IMR-90 (cell line): ENCODE results near the gene SLC34A3. TPM values are rescaled to one million over a fixed set of nuclear protein-coding genes. Genes with fewer than 3 reads are reported as not detected.
A peak's percentile ranks its signal among the peaks of the same experiment; 100 is the strongest.

Source experiments
- ATAC-seq: fragments of 200-7000 bp; cut with Tn5 transposase; 2 replicates; pipeline ENCODE4 v1.9.1; 2020; ENCODE audit warnings: low read depth, mild to moderate bottlenecking, moderate library complexity
- BruUV-seq: library from RNA; stranded (reverse); fragments of 400-500 nt; replicated peaks from 2 replicates; lab custom pipeline; 2021; lab: Mats Ljungman, UMichigan
- CTCF ChIA-PET: fragments of 300-600 bp; formaldehyde crosslinking; extraction: SDS; loops from one replicate; lab custom pipeline; 2021; ENCODE audit warnings: antibody characterized with exemption; lab: Yijun Ruan, JAX
- POLR2A ChIA-PET: fragments of 300-600 bp; sonication (Branson Sonifier 250); formaldehyde crosslinking; loops from one replicate; lab custom pipeline; 2022; ENCODE audit warnings: antibody characterized with exemption; ENCODE audit not compliant: unreplicated experiment; lab: Charles Lee
- DNase-seq: peaks from one replicate; pipeline ENCODE4 v3.0.0; 2013
- H2AFZ ChIP-seq: replicated peaks from 2 replicates; pipeline ENCODE3; 2013; ENCODE audit warnings: low read length, mild to moderate bottlenecking; ENCODE audit not compliant: poor library complexity
- H2AK5ac ChIP-seq: 2 replicates; pipeline ENCODE4 v1.6.1; 2013; ENCODE audit warnings: low read depth, low read length, inconsistent platforms
- H2AK9ac ChIP-seq: replicated peaks from 2 replicates; pipeline ENCODE3; 2013; ENCODE audit warnings: mild to moderate bottlenecking, low read depth, low read length, moderate library complexity; ENCODE audit not compliant: poor library complexity
- H2BK120ac ChIP-seq: 2 replicates; pipeline ENCODE4 v1.6.1; 2013; ENCODE audit warnings: low read depth, low read length, inconsistent platforms
- H2BK15ac ChIP-seq: 3 replicates; pipeline ENCODE4 v1.6.1; 2013; ENCODE audit warnings: low read depth, low read length, inconsistent platforms
- H2BK20ac ChIP-seq: 2 replicates; pipeline ENCODE4 v1.6.1; 2013; ENCODE audit warnings: low read depth, mild to moderate bottlenecking, inconsistent platforms, low read length, moderate library complexity
- H2BK5ac ChIP-seq: 2 replicates; pipeline ENCODE4 v1.6.1; 2013; ENCODE audit warnings: mild to moderate bottlenecking, low read depth, low read length, inconsistent platforms; ENCODE audit not compliant: poor library complexity, severe bottlenecking
- H3K14ac ChIP-seq: replicated peaks from 2 replicates; pipeline ENCODE4 v1.6.1; 2013; ENCODE audit warnings: low read depth, low read length, inconsistent platforms
- H3K18ac ChIP-seq: 2 replicates; pipeline ENCODE4 v1.6.1; 2013; ENCODE audit warnings: low read depth, low read length, control low read depth
- H3K23ac ChIP-seq: 2 replicates; pipeline ENCODE4 v1.6.1; 2013; ENCODE audit warnings: low read depth, low read length, inconsistent platforms
- H3K27ac ChIP-seq: 2 replicates; pipeline ENCODE4 v1.5.1; 2013; ENCODE audit warnings: mild to moderate bottlenecking, control low read depth, low read length; ENCODE audit not compliant: insufficient read depth
- H3K27me3 ChIP-seq: 2 replicates; pipeline ENCODE4 v1.6.1; 2013; ENCODE audit warnings: low read length; ENCODE audit not compliant: control insufficient read depth, insufficient read depth
- H3K36me3 ChIP-seq: 2 replicates; pipeline ENCODE4 v1.6.1; 2013; ENCODE audit warnings: low read length, mixed read lengths; ENCODE audit not compliant: control insufficient read depth, insufficient read depth
- H3K4ac ChIP-seq: 2 replicates; pipeline ENCODE4 v1.6.1; 2013; ENCODE audit warnings: low read depth, low read length, inconsistent platforms
- H3K4me1 ChIP-seq: 2 replicates; pipeline ENCODE4 v1.6.1; 2013; ENCODE audit warnings: low read length, mixed read lengths; ENCODE audit not compliant: control insufficient read depth, insufficient read depth
- H3K4me2 ChIP-seq: 2 replicates; pipeline ENCODE4 v1.6.1; 2013; ENCODE audit warnings: low read depth, mild to moderate bottlenecking, control low read depth, low read length, moderate library complexity
- H3K4me3 ChIP-seq: 2 replicates; pipeline ENCODE4 v1.5.1; 2013; ENCODE audit warnings: low read depth, mild to moderate bottlenecking, control low read depth, low read length, moderate library complexity; ENCODE audit not compliant: insufficient read depth
- H3K56ac ChIP-seq: 2 replicates; pipeline ENCODE4 v1.6.1; 2013; ENCODE audit warnings: low read length, inconsistent platforms; ENCODE audit not compliant: insufficient read depth; ENCODE audit errors: extremely low read depth
- H3K79me1 ChIP-seq, 2 experiments: 2 replicates each; pipeline ENCODE4 v1.6.1; 2013; ENCODE audit warnings: low read length in 2 of 2, inconsistent platforms in 1 of 2, low read depth in 1 of 2
- H3K9ac ChIP-seq: 2 replicates; pipeline ENCODE4 v1.6.1; 2013; ENCODE audit warnings: low read depth, low read length, control low read depth
- H3K9me1 ChIP-seq: 2 replicates; pipeline ENCODE4 v1.6.1; 2013; ENCODE audit warnings: low read length, inconsistent platforms; ENCODE audit not compliant: insufficient read depth
- H3K9me3 ChIP-seq: 2 replicates; pipeline ENCODE4 v1.6.1; 2013; ENCODE audit warnings: low read length; ENCODE audit not compliant: control insufficient read depth, insufficient read depth
- H4K20me1 ChIP-seq: 2 replicates; pipeline ENCODE4 v1.6.1; 2013; ENCODE audit warnings: low read length, inconsistent platforms; ENCODE audit not compliant: insufficient read depth
- H4K5ac ChIP-seq: 2 replicates; pipeline ENCODE4 v1.6.1; 2013; ENCODE audit warnings: mild to moderate bottlenecking, low read depth, low read length, control low read depth
- H4K8ac ChIP-seq, 2 experiments: 2 replicates each; pipeline ENCODE4 v1.6.1; 2013; ENCODE audit warnings: low read depth in 2 of 2, low read length in 2 of 2, control low read depth in 1 of 2, inconsistent platforms in 1 of 2
- H4K91ac ChIP-seq: 2 replicates; pipeline ENCODE4 v1.6.1; 2013; ENCODE audit warnings: low read depth, low read length, inconsistent platforms; ENCODE audit not compliant: insufficient read depth
- BHLHE40 ChIP-seq: fragments of 150-350 bp; IDR thresholded peaks from 2 replicates; pipeline ENCODE4 v1.6.1; 2016; ENCODE audit warnings: mild to moderate bottlenecking, low read depth, low read length
- FOS ChIP-seq: fragments of 150-350 bp; IDR thresholded peaks from 2 replicates; pipeline ENCODE4 v1.6.1; 2016; ENCODE audit warnings: low read depth, low read length
- WGBS, 2 experiments: methylation state at CpG; one replicate each; pipeline versions ENCODE4 v1.1.5 to v1.1.7; 2013; ENCODE audit warnings: missing lambda C conversion rate in 2 of 2; ENCODE audit not compliant: insufficient read length in 1 of 2; ENCODE audit errors: extremely low coverage in 2 of 2; 5-methylcytosine and 5-hydroxymethylcytosine counted together
- dilution Hi-C: fragments of 300-500 bp; cut with HindIII; formaldehyde crosslinking; loops from one replicate; pipeline ENCODE4 v1.14.3; 2018; ENCODE audit warnings: low sequenced_read_pairs; ENCODE audit not compliant: unreplicated experiment
- in situ Hi-C: fragments of 300-500 bp; cut with MboI; formaldehyde crosslinking; loops from 3 replicates; pipeline ENCODE4 v1.14.3; 2019; ENCODE audit warnings: low sequenced_read_pairs, inconsistent platforms, mixed read lengths
- intact Hi-C: fragments of 100-400 bp; cut with micrococcal nuclease; formaldehyde crosslinking; loops from 2 replicates; pipeline ENCODE4 v1.10.0; 2022
- polyA plus RNA-seq, 3 experiments: library from polyadenylated mRNA; depleted of rRNA; stranded (reverse); fragments of >200 nt; gene quantifications; 2 replicates each; pipeline ENCODE4 v1.2.3, GENCODE V29; 2012; ENCODE audit warnings: low replicate concordance in 1 of 3
- total RNA-seq: library from RNA; depleted of rRNA; stranded (reverse); fragments of >200 nt; gene quantifications from 2 replicates; pipeline ENCODE4 v1.2.3, GENCODE V29; 2012

Gene SLC34A3
- total and polyA plus RNA-seq, 2 of the 4 experiments (the other 2 are of a cell fraction), result not detected

- Histone ChIP-seq H2AK5ac (peak overlapping the region; percentile 77; the same call in 1 of the 2 replicates), H3K27ac (peak overlapping the region; percentile 81), H3K4me1 (peaks cover 21% of the 10 kb centered on the region), H4K91ac (peak overlapping the region; percentile 57), H3K9ac (peak overlapping the region; percentile 79), H2BK120ac (peak overlapping the region; percentile 16; the same call in 1 of the 2 replicates), H3K9me1 (no peaks in the 10 kb centered on the region), H3K14ac (peak overlapping the region; percentile 58; the same call in 1 of the 2 replicates), H3K4me3 (peak overlapping the region; percentile 80), H3K56ac (peak overlapping the region; percentile 27), H4K8ac (peak overlapping the region; percentile 81 to 86), H4K20me1 (peaks cover 40% of the 10 kb centered on the region), H3K4ac (peak overlapping the region; percentile 88), H3K79me1 (peaks cover 2 to 64% of the 10 kb centered on the region in 2 experiments), H4K5ac (peak overlapping the region; percentile 36), H3K4me2 (peak overlapping the region; percentile 77), H3K27me3 (no peaks in the 10 kb centered on the region), H2AK9ac (peak overlapping the region; percentile 99), H3K36me3 (peaks cover 30% of the 10 kb centered on the region), H3K18ac (peak overlapping the region; percentile 8; the same call in 1 of the 2 replicates), H2BK5ac (peak overlapping the region; percentile 51), H3K9me3 (no peaks in the 10 kb centered on the region), H2BK20ac (no peak overlapping the region), H3K23ac (peak overlapping the region; percentile 59; the same call in 1 of the 2 replicates), H2BK15ac (no peak overlapping the region), H2AFZ (peak overlapping the region; percentile 85)
- CTCF ChIA-PET, result no interaction called here
- dilution Hi-C loops (no loop called here), in situ Hi-C loops (no loop called here), intact Hi-C loops (no loop called here)
- no peak for DNase-seq
- BruUV-seq, result no TSS peak
- ATAC-seq, result peak; percentile 21
- TF ChIP-seq BHLHE40 (no peak), FOS (no peak)
- POLR2A ChIA-PET, result no interaction called here
- 13% methylated on average over 28 of the region's 54 CpGs; no CpG with 5 or more reads in 1 of the 2 experiments for WGBS, 2 experiments
Measured at GRCh38 chr9:137278061-137278701, 47.5 kb downstream of the SLC34A3 start.
